Measurements from ENCODE around the gene SPPL3.

GRCh38 chr12:120831648-120832267 is 72.4 kb downstream of the SPPL3 start:
- TF ChIP-seq TCF12 (IDR thresholded peaks at IDR 0.05; ENCODE audit: low read depth) (no peak), YY1 (IDR thresholded peaks at IDR 0.05; ENCODE audit: low read depth) (no peak), MAX (IDR thresholded peaks at IDR 0.05) (no peak), RAD21 (IDR thresholded peaks at IDR 0.05; ENCODE audit: low read depth) (no peak), NFIC (IDR thresholded peaks at IDR 0.05) (no peak), EP300 (IDR thresholded peaks at IDR 0.05; ENCODE audit: borderline replicate concordance) (no peak)
